Keratinocyte (primary cell): ENCODE data around the gene TRAP1. TPM values are rescaled to one million over a fixed set of nuclear protein-coding genes. Genes with fewer than 3 reads are reported as not detected.

Experiments used
- DNase-seq: peaks from one replicate; pipeline ENCODE4 v3.0.0-alpha.2; 2011; ENCODE audit warnings: low read depth, missing footprints, low spot score
- FAIRE-seq: peaks from 2 replicates; lab custom pipeline; 2011; peaks lifted over from hg19 to GRCh38; lab: Jason Lieb, UNC
- H2AFZ ChIP-seq: 2 replicates; pipeline ENCODE4 v1.6.0; 2012; ENCODE audit warnings: low read length, control low read depth, inconsistent platforms; ENCODE audit not compliant: control insufficient read depth
- H3K27ac ChIP-seq: 2 replicates; pipeline ENCODE4 v1.5.1; 2011; ENCODE audit warnings: low read length; ENCODE audit not compliant: control insufficient read depth, insufficient read depth
- H3K27me3 ChIP-seq: 3 replicates; pipeline ENCODE4 v1.6.0; 2011; ENCODE audit warnings: low read length; ENCODE audit not compliant: control insufficient read depth, insufficient read depth; ENCODE audit errors: extremely low read depth
- H3K36me3 ChIP-seq, 2 experiments: 2 replicates in 1 of 2; 3 replicates in 1 of 2; pipeline ENCODE4 v1.5.1; 2011; ENCODE audit warnings: low read length in 2 of 2, mild to moderate bottlenecking in 1 of 2; ENCODE audit not compliant: control insufficient read depth in 2 of 2, insufficient read depth in 2 of 2; ENCODE audit errors: extremely low read depth in 1 of 2
- H3K4me1 ChIP-seq: 3 replicates; pipeline ENCODE4 v1.5.1; 2011; ENCODE audit warnings: low read length; ENCODE audit not compliant: control insufficient read depth, insufficient read depth; ENCODE audit errors: extremely low read depth
- H3K4me2 ChIP-seq: 3 replicates; pipeline ENCODE4 v1.6.0; 2011; ENCODE audit warnings: low read depth, low read length; ENCODE audit not compliant: control insufficient read depth, insufficient read depth; ENCODE audit errors: extremely low read depth
- H3K4me3 ChIP-seq, 3 experiments: fragments of 200-600 bp in 1 of 3; sonication (generic) in 1 of 3; 2 replicates in 2 of 3; 3 replicates in 1 of 3; pipeline ENCODE4 v1.5.1; 2011 to 2016; ENCODE audit warnings: low read length in 3 of 3, mild to moderate bottlenecking in 3 of 3, control low read depth in 2 of 3, inconsistent platforms in 1 of 3, low read depth in 1 of 3, mixed read lengths in 1 of 3, mixed run types in 1 of 3, moderate library complexity in 1 of 3; ENCODE audit not compliant: control insufficient read depth in 2 of 3, insufficient read depth in 2 of 3; ENCODE audit errors: extremely low read depth in 1 of 3
- H3K79me2 ChIP-seq: 2 replicates; pipeline ENCODE4 v1.6.0; 2012; ENCODE audit warnings: low read length; ENCODE audit not compliant: control insufficient read depth, insufficient read depth
- H3K9ac ChIP-seq: 3 replicates; pipeline ENCODE4 v1.6.0; 2011; ENCODE audit warnings: low read length; ENCODE audit not compliant: control insufficient read depth, insufficient read depth; ENCODE audit errors: extremely low read depth
- H3K9me1 ChIP-seq: 3 replicates; pipeline ENCODE4 v1.6.0; 2011; ENCODE audit warnings: low read length; ENCODE audit not compliant: control insufficient read depth, insufficient read depth; ENCODE audit errors: extremely low read depth
- H3K9me3 ChIP-seq: 2 replicates; pipeline ENCODE4 v1.5.1; 2012; ENCODE audit warnings: low read depth, low read length; ENCODE audit not compliant: control insufficient read depth
- H4K20me1 ChIP-seq: 3 replicates; pipeline ENCODE4 v1.6.0; 2011; ENCODE audit warnings: low read length; ENCODE audit not compliant: control insufficient read depth, insufficient read depth; ENCODE audit errors: extremely low read depth
- EZH2 ChIP-seq: IDR thresholded peaks from one replicate; pipeline ENCODE4 v1.6.1; 2012; ENCODE audit warnings: inconsistent platforms, mild to moderate bottlenecking, low read length, moderate library complexity
- dilution Hi-C: fragments of 300-500 bp; cut with MboI; formaldehyde crosslinking; loops from one replicate; pipeline ENCODE4 v1.7.0; 2020; ENCODE audit warnings: low sequenced_read_pairs; ENCODE audit not compliant: extremely low pct_ligation_motif_present
- polyA plus RNA-seq, 5 experiments: library from polyadenylated mRNA; depleted of rRNA in 3 of 5; stranded (reverse) in 3 of 5; stranded (forward) in 1 of 5; unstranded in 1 of 5; fragments of >200 nt; gene quantifications; 1 replicate in 1 of 5; 2 replicates in 3 of 5; 3 replicates in 1 of 5; pipeline versions ENCODE4 v1.2.1 to v1.2.3, GENCODE V29; 2011 to 2012; ENCODE audit warnings: missing spikeins in 2 of 5, low read depth in 1 of 5, low replicate concordance in 1 of 5
- TF ChIP-seq, protein P1 (sequence below), 3 experiments: IDR thresholded peaks in 1 of 3; conservative IDR thresholded peaks in 1 of 3; optimal IDR thresholded peaks in 1 of 3; 2 replicates in 2 of 3; 3 replicates in 1 of 3; pipeline versions ENCODE3 to v1.5.1; 2011; ENCODE audit warnings: low read length in 3 of 3, mild to moderate bottlenecking in 3 of 3, moderate library complexity in 2 of 3, control low read depth in 1 of 3, inconsistent platforms in 1 of 3; ENCODE audit not compliant: insufficient read depth in 2 of 3; ENCODE audit errors: extremely low read depth in 1 of 3

Gene TRAP1
- polyA plus RNA-seq, 1 donor (not counting 4 experiments of a cell fraction or from before 2014, with no cell fraction given) = 106 TPM

DNA sequence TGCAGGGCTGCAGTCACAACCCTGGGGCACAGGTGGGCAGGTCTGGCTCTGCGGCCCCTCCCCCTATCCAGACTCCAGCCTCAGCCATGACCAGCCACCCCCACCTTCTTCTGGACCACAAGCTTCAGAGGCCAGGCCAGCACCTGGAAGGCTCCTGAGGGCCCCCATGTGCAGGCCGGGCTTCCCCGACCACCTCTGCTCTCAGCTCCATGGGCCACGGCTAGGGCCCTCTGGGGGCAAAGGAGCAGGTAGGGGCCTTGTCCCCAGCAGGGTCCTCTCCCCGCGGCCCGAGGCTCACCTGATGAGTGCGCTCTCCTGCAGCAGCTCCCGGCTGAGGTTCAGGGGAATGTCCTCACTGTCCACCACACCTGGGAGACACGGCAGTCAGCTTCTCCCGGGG, 45.9 kb downstream of the TRAP1 start:
- Histone ChIP-seq H2AFZ (no peak overlapping the region), H3K4me2 (no peak overlapping the region), H3K36me3 (peaks cover 22 to 26% of the 10 kb centered on the region in 2 experiments), H3K9me1 (no peaks in the 10 kb centered on the region), H3K9me3 (no peaks in the 10 kb centered on the region), H4K20me1 (no peaks in the 10 kb centered on the region), H3K4me3 (no peak overlapping the region), H3K27ac (no peak overlapping the region), H3K4me1 (no peaks in the 10 kb centered on the region), H3K27me3 (no peaks in the 10 kb centered on the region), H3K9ac (no peak overlapping the region), H3K79me2 (no peaks in the 10 kb centered on the region)
- TF ChIP-seq EZH2 = no peak
- TF ChIP-seq, protein P1, sequence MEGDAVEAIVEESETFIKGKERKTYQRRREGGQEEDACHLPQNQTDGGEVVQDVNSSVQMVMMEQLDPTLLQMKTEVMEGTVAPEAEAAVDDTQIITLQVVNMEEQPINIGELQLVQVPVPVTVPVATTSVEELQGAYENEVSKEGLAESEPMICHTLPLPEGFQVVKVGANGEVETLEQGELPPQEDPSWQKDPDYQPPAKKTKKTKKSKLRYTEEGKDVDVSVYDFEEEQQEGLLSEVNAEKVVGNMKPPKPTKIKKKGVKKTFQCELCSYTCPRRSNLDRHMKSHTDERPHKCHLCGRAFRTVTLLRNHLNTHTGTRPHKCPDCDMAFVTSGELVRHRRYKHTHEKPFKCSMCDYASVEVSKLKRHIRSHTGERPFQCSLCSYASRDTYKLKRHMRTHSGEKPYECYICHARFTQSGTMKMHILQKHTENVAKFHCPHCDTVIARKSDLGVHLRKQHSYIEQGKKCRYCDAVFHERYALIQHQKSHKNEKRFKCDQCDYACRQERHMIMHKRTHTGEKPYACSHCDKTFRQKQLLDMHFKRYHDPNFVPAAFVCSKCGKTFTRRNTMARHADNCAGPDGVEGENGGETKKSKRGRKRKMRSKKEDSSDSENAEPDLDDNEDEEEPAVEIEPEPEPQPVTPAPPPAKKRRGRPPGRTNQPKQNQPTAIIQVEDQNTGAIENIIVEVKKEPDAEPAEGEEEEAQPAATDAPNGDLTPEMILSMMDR (optimal IDR thresholded peaks at IDR 0.05 in 1 of 3, IDR thresholded peaks at IDR 0.05 in 1 of 3, conservative IDR thresholded peaks at IDR 0.05 in 1 of 3; ENCODE audit: extremely low read depth in 1 of 3, insufficient read depth in 2 of 3, low read length in 3 of 3) = no peak
- FAIRE-seq (no peak), DNase-seq (no peak)
- dilution Hi-C loops = no loop called here

DNA sequence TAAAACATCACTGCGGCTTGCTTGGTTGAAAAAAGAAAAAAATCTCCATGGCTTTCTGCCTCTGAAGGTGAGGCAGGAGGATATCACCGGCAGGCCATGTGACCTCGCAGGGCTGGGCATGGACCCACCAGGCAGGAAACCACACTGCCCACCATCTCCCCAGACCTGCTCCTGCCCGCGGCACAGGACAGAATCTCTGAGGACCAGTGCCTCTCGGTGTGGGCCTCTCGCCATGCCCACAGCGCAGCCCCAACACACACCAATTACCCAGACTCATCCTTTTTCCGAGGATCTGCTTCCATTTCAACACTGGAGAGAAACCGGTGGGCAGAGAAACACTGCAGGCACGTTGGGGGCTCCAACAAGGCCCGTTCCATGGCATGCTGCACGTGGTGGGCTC, 46.6 kb downstream of the TRAP1 start:
- no peak overlapping the region for H3K4me2 ChIP-seq
- H3K27ac ChIP-seq = no peak overlapping the region
- dilution Hi-C loops = no loop called here
- H3K36me3 ChIP-seq = peaks cover 25 to 28% of the 10 kb centered on the region in 2 experiments
- no peaks in the 10 kb centered on the region for H4K20me1 ChIP-seq
- no peaks in the 10 kb centered on the region for H3K4me1 ChIP-seq
- DNase-seq (no peak), FAIRE-seq (no peak)
- no peak overlapping the region for H3K9ac ChIP-seq
- H3K79me2 ChIP-seq = no peaks in the 10 kb centered on the region
- no peak overlapping the region for H2AFZ ChIP-seq
- TF ChIP-seq, protein P1 (optimal IDR thresholded peaks at IDR 0.05 in 1 of 3, IDR thresholded peaks at IDR 0.05 in 1 of 3, conservative IDR thresholded peaks at IDR 0.05 in 1 of 3; ENCODE audit: extremely low read depth in 1 of 3, insufficient read depth in 2 of 3, low read length in 3 of 3) = no peak
- TF ChIP-seq EZH2 = no peak
- no peaks in the 10 kb centered on the region for H3K9me3 ChIP-seq
- no peaks in the 10 kb centered on the region for H3K9me1 ChIP-seq
- no peak overlapping the region for H3K4me3 ChIP-seq
- no peaks in the 10 kb centered on the region for H3K27me3 ChIP-seq
